ENCODE results near the gene SPPL2C.

DNA sequence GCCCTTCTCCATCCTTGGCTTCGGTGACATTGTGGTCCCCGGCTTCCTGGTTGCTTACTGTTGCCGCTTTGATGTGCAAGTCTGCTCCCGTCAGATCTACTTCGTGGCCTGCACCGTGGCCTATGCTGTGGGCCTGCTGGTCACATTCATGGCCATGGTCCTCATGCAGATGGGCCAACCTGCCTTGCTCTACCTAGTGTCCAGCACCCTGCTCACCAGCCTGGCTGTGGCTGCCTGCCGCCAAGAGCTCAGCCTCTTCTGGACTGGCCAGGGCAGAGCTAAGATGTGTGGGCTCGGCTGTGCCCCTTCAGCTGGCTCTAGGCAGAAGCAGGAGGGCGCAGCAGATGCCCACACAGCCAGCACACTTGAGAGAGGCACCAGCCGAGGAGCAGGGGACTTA is 1.5 kb downstream of the SPPL2C start:
- TF ChIP-seq CTCF (IDR thresholded peaks at IDR 0.05; ENCODE audit: control extremely low read depth in 1 of 3, insufficient read depth in 1 of 3, low read depth in 1 of 3, low read length in 3 of 3) (no peak), RFX5 (IDR thresholded peaks at IDR 0.05; ENCODE audit: borderline replicate concordance, low read depth, low read length) (no peak), RBBP5 (IDR thresholded peaks at IDR 0.05; ENCODE audit: borderline replicate concordance, low read depth, low read length) (no peak), POLR2AphosphoS5 (IDR thresholded peaks at IDR 0.05; ENCODE audit: low read depth, low read length) (no peak), CHD1 (IDR thresholded peaks at IDR 0.05; ENCODE audit: low read depth, low read length) (no peak), NRF1 (IDR thresholded peaks at IDR 0.05; ENCODE audit: low read depth, low read length) (no peak), POLR2A (IDR thresholded peaks at IDR 0.05; ENCODE audit: control extremely low read depth in 1 of 2, low read depth in 2 of 2, low read length in 2 of 2) (no peak), FOSL1 (IDR thresholded peaks at IDR 0.05; ENCODE audit: insufficient read depth, low read depth, low read length) (no peak), SIRT6 (IDR thresholded peaks at IDR 0.05; ENCODE audit: low read length) (no peak), HDAC2 (IDR thresholded peaks at IDR 0.05; ENCODE audit: borderline replicate concordance in 1 of 2, low read depth in 2 of 2, low read length in 2 of 2) (no peak), SP1 (IDR thresholded peaks at IDR 0.05; ENCODE audit: low read depth, low read length) (no peak), CHD2 (IDR thresholded peaks at IDR 0.05; ENCODE audit: low read length) (no peak)

Measured in H1 (cell line).